Activated CD8-positive, alpha-beta memory T cell treated with anti-CD3 and anti-CD28 coated beads, Interleukin-2, amount 50 U/mL, for 4 hours (primary cell): Measurements from ENCODE around the gene VAPA.

ENCODE experiments used
- DNase-seq: peaks from one replicate; pipeline ENCODE4 v3.0.0-alpha.2; 2020

VAPA gene

GRCh38 chr18:9913526-9914333, at the start of gene VAPA:
VAPA (plus strand) TSS chr18:9914016; CDS start chr18:9914257, 241 bp downstream.
- DNase-seq: peak; percentile 92

- DNase-seq: no peak
Measured at GRCh38 chr18:9865764-9866490, 47.9 kb upstream of the VAPA start.

GRCh38 chr18:9866627-9867026, 47.2 kb upstream of the VAPA start:
- no peak for DNase-seq

GRCh38 chr18:9867071-9867594, 46.7 kb upstream of the VAPA start:
- DNase-seq: no peak

- no peak for DNase-seq
Measured at GRCh38 chr18:9868857-9869714, 44.7 kb upstream of the VAPA start.

- no peak for DNase-seq
Measured at GRCh38 chr18:9869715-9870430, 43.9 kb upstream of the VAPA start.

- DNase-seq: no peak
Measured at GRCh38 chr18:9870431-9871008, 43.3 kb upstream of the VAPA start.

GRCh38 chr18:9871244-9871746, 42.5 kb upstream of the VAPA start:
- no peak for DNase-seq

GRCh38 chr18:9872823-9873222, 41.0 kb upstream of the VAPA start:
- no peak for DNase-seq

- no peak for DNase-seq
Measured at GRCh38 chr18:9874728-9875127, 39.1 kb upstream of the VAPA start.

GRCh38 chr18:9876212-9876866, 37.5 kb upstream of the VAPA start:
- no peak for DNase-seq

GRCh38 chr18:9876867-9877654, 36.8 kb upstream of the VAPA start:
- no peak for DNase-seq

GRCh38 chr18:9877655-9878014, 36.2 kb upstream of the VAPA start:
- no peak for DNase-seq

GRCh38 chr18:9878095-9878494, 35.7 kb upstream of the VAPA start:
- DNase-seq: no peak

- no peak for DNase-seq
Measured at GRCh38 chr18:9878783-9879242, 35.0 kb upstream of the VAPA start.

GRCh38 chr18:9884090-9884489, 29.7 kb upstream of the VAPA start:
- no peak for DNase-seq

- no peak for DNase-seq
Measured at GRCh38 chr18:9884532-9885140, 29.2 kb upstream of the VAPA start.

- DNase-seq: no peak
Measured at GRCh38 chr18:9885170-9886004, 28.4 kb upstream of the VAPA start, which contains the start of gene TXNDC2. TXNDC2 (plus strand) TSS chr18:9885973; CDS start chr18:9886681, 708 bp downstream.

GRCh38 chr18:9886005-9886348, 27.8 kb upstream of the VAPA start:
- DNase-seq: no peak
